HG03575 (cell line): ENCODE data around the gene DISC1.
"Not testable (repeated sequence)": the region's sequence is repeated elsewhere in the genome, so short reads cannot be mapped to it uniquely, and the experiment has no call there.

Experiments used
- ATAC-seq: cut with Tn5 transposase; IDR thresholded peaks from one replicate; pipeline ENCODE4 v1.9.1; 2021; ENCODE audit not compliant: unreplicated experiment, insufficient number of reproducible peaks, low FRiP score; ENCODE audit errors: extremely low read depth

The DISC1 gene

DNA sequence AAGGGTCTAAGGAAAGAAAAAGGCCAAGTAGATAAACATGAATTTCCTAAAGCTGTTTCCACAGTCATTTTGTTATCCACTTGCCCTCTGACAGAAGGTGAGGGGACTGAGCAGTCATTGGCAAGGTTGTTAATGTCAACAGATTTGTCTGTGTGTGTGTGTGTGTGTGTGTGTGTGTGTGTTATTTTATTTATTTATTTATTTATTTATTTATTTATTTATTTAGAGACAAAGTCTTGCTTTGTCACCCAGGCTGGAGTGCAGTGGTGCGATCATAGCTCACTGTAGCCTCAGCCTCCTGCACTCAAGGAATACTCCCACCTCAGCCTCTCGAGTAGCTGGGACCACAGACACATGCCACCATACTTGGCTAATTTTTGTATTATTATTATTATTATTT is 158.5 kb downstream of the DISC1 start:
- ATAC-seq = not testable (repeated sequence)

DNA sequence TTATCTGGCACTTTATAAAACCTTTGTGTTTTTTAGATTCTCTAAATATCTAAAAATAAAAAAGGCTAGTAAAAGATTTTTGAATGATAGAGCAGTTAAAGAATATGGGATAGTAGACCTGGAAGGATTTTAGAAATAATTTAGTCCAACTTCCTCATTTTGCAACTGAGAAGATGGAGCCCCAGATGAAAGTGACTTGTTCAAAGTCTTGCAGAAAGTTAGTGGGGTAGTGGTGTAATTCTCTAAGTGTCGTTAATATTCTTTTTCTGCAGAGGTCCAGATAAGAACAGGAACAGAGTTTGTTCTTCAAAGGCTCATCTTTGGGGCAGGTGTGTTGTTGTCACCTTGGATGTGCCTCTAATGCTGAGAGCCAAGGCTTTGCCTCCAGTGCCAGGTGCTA is 159.5 kb downstream of the DISC1 start:
- ATAC-seq = no peak

DNA sequence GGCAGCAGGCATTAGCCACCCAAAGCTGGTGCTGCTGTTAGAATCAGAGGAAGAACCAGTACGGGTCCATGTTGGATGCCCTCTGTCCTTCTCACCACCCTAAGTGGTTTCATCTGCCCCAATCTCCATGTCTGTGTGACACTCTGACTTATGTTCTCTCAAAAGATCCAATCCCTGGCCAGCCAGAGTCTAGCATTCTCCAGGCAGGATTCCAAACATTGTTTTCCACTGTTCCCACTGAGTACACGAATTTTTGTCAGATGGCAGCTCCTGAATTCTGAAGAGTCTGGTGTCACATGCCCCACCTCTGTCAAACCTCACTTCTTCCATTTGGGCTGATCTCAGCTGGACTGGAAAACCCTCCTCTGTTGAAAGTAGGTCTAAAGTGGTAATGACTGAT is 166.0 kb downstream of the DISC1 start:
- ATAC-seq = no peak

DNA sequence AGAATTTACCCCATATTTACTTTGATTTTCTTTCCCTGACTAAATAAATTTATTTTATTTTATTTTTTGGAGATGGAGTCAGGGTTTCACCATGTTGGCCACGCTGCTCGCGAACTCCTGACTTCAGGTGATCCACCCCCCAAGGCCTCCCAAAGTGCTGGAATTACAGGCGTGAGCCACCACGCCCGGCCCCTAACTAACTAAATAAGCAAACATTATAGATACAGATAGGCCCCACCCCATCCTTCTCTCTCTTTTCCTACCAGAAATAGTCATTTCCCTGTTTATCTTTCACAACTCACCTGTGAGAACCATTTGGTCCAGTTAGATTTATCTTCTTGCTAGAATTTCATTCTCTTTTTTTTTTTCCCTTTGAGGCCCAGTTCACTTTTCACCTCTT is 167.3 kb downstream of the DISC1 start:
- ATAC-seq = no peak

DNA sequence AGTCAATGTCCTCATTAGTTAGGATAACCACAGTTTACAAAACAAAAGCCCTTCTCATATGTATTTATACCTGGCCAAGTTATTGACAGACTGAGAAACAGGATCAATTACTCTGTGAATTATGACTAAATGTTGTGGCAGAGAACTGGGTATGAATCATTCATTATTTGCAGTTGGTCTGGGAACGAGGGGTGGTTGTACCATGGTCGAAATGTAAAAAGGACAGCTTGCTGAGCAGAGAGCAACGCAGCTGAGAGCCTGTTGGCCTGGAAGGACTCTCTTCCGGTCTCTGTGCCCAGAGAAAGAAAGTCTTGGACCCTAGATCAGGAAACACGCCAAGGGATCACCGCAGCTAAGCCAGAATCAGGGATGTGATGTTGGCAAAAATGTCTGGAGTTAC is 169.6 kb downstream of the DISC1 start:
- ATAC-seq = no peak

DNA sequence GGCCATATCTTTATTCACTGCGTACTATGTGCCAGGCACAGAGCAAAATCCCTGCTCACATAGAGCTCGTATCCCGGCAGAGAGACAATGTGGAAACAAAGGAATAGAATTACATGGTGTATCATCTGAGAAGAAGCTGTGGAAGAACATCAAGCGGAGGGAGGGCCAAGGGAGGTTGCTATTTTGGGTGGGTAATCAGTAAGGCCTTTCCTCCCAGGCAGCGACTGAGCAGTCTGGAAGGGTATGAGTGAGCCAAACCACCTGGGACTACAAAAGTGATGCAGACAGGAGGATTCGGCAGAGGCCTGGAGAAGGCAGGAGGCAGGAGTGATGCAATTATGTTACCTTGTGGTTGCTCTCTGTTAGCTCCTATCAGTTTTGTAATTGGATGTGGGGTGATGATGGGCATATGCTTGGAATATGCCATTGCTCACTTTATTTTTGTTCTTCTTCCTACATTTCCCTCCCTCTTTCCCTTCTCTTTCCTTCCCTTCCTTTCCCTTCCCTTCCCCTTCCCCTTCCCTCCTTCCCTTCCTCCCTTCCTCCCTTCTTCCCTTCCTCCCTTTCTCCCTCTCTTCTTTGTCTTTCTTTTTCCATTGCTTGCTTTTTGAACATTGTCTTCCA is 172.9 kb downstream of the DISC1 start:
- no peak for ATAC-seq

DNA sequence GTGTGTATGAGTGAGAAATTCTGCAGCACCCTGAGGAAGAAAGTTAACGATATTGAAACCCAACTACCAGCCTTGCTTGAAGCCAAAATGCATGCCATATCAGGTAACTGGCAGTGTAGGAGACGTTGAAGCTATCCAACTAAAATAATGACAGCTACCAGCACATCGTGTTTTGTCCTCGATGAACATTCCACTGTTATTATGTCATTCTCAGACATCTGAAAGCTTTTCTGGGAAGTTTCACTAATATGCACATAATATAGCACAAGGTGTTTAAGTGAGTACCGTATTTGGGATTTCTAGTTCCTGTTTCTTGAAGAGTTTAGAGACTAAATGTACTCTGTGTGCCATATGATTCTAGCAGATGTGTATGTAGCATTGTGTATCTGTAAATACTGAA is 173.5 kb downstream of the DISC1 start:
- ATAC-seq = no peak

DNA sequence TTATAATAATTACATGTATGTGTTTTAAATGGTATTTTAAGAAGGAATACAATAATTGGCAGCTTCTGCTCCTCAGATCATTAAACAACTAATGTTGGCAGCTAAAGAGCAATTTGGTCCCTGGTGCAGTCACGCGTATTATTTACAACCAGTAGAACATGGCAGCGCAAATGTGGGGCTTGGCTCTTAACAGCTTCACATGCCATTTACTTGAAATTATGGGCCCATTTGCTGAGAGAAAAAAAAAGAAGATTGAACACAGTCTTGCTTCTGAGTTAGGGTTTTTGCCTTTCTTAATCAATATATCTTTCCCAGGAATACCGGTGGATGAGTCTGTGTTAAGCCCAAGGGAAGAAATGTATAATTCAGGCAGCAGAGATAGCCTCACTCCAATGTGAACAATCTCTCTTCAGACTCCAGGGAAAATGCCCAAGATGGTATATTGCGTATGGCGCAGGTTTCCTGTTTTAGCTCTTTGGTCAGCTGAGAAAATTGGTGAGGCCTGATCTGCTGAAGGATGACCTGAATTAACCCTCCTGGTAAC is 174.5 kb downstream of the DISC1 start:
- no peak for ATAC-seq

DNA sequence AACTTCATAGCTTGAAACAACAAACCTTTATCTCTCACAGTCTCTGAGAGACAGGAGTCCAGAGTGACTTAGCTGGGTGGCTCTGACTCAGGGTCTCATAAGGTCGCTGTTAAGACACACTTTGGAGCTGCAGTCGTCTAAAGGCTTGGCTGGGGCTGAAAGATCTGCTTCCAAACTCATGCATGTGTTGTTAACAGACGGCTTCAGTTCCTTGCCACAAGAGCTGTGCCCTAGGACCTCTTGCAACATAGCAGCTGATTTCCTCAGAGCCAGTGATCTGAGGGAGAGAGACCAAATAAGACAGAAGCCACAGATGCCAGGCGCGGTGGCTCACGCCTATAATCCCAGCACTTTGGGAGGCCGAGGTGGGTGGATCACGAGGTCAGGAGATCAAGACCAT is 176.8 kb downstream of the DISC1 start:
- no peak for ATAC-seq

DNA sequence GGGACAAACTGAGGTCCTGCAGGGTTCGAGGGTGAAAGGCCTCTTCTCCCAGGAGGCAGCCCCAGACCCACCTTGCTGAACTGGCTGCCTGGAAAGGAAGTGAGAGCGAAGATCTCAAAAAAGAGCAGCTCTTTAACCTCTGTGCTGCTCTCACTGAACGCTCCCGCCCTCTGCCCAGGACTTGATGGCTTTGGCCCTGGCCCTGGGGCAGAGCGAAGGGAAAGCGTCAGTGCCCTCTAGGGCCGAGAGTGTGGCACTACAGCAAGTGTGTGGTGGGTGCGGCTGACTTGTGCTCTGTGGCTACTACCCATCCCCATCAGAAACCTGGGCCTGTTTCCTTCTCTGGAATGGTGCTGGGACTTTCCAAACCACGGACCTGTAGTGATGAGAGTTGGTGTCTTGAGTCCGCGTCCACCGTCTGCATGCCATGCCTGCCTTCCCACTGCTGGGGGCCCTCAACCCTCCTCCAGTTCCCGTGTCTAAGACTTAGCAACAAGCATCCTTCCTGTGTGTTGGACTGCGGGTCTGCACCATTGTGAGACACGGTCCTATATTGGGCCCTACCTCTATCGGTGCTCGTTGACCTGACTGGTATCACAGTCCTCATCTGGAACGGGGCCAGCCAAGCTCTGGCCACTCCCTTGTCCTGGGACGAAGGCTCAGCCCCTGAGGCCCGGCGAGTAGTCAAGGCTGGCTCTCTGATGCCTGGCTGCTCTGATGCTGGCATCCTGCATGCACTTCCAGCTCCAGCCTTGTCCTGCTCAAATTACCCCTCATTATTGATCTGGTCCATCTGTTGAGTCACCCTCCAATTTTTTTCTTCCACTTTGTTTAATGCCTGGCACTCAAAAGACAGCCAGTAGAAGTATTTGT is 180.3 kb downstream of the DISC1 start:
- ATAC-seq = no peak

DNA sequence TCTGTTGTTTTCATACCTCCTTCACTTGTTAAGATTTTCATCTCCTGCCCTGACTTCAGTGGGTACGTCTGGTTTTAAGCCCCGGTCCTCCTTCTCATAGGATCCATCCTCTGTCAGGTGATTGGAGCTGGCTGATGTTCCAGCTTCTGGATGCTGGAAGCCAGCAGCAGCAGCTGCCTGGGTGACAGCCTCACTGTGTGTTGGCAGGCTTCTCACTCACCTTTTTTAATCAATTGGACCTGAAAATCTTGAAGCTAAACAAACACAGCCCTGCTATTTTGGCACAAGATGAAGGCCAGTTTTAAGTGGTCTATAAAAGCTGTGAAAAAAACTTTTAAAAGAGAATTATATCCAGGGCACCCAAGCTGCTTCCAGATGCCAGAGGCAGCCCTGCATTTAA is 181.0 kb downstream of the DISC1 start:
- ATAC-seq = no peak

DNA sequence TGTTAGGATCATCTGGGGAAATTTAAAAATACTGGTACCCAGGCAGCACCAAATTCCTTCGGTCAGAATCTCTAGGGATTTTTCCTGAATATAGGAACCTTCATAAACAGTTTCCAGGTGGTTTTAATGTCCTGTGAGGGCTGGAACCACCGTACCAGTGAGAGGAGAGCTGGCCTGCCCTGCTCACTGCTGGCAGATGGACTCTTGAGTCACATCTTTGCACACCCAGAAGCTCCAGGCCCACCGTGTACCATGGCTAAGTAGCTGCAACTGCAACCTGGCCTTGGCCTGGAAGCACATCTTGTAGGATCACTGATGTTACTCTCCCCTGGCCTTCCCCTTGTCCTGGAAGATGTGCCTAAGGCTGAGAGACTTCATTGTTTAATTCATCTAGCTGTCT is 181.5 kb downstream of the DISC1 start:
- no peak for ATAC-seq

DNA sequence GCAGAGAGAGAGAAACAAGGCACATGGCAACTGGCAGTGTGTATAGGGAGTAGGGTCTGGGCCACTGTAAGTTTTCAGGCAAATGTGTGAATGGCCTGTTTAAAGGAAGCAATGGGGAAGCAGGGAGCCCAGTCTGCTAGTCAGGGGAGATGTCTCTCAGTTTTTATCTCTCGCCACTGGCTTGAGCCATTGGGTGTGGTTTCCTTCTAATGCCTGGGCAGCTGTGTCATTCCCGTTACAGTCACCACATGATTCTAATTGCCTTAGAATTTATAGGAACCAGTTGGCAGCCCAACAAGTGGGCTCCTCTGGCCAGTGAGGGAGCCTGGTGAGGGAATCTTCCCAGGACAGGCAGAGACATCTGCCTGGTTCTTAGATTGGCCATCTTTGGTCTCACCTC is 182.4 kb downstream of the DISC1 start:
- ATAC-seq = no peak

DNA sequence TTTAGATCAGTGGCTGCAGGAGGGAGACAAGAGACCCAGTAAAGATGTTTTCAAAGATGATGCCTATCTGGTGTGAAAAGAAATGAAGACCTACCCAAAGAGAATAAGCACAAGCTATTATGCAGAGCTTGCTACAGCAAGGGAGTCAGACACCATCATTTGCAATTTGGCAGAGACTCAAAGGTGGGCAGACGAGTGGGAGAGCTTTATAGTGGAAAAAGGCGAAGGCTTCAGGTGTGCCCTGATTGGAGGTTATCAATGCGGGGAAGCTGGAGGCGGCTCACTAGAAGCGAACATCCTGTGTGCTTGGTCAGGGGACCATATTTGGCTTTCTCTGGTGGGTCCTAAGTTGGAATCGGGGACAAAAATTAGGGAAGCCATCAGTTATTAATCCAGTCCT is 183.8 kb downstream of the DISC1 start:
- no peak for ATAC-seq

DNA sequence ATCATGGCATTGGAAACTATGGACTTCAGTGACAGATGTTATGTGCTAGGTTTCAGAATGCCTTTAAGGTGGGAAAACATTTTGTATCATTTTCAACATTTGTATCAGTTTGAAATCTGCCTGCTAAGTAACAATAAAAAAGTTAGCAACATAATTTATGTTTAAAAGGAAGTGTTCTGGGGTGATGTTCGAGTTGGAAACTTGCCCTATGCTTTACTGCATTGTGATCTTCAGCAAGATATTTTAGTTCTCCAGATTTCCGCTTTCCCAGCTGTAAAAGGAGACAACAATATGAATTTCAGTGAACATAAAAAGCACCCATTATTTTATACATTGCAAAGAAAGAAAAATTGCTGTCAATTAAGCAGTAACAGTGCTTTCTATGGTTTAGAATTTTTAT is 187.4 kb downstream of the DISC1 start:
- no peak for ATAC-seq

DNA sequence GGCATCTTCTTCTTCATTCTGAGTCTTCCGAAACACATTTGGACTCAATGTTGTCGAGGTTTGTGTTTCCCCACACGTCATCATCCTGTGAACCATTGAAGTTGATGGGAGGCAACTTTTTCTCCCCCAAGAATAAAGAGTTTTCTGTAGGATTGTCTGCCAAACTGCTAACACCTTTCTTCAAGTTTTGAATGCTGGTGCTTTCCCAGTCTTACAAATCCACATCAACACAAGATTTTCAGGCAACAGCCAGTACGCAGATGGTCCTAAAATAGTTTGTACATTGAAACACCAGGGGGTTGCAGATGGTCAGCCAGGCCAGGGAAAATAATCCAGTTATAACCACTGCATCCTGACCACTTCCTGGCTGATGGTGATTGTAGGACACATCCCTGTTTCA is 187.9 kb downstream of the DISC1 start:
- ATAC-seq = no peak

DNA sequence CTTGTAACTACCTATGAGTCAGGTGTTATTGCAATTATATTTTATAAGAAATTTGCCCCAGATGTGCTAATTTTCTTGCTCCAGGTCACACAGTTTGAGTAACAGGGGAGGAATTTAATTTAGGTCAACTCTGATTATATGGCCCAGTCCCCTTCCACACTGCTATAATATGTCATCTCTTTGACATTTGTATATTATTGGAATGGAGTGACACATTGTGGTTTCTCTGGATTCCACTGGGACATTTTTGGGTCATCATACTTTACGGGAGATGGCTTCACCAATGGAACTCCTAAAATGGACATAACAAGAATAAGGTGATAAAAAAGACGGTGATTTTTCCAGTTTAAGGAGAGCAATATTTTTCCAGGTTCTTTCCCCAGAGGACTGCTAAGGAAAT is 191.2 kb downstream of the DISC1 start:
- no peak for ATAC-seq

DNA sequence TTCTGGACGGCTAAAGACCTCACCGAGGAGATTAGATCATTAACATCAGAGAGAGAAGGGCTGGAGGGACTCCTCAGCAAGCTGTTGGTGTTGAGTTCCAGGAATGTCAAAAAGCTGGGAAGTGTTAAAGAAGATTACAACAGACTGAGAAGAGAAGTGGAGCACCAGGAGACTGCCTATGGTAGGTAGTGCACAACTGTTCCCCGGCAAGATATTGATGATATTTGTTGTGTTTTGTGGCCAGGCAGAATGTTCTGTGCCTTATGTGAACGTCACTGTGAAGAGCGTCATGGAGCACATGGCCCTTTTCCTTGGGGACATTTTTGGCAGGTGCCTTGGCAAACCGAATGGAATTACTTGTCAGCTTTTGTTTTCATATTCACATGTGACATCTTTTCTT is 191.7 kb downstream of the DISC1 start:
- no peak for ATAC-seq

DNA sequence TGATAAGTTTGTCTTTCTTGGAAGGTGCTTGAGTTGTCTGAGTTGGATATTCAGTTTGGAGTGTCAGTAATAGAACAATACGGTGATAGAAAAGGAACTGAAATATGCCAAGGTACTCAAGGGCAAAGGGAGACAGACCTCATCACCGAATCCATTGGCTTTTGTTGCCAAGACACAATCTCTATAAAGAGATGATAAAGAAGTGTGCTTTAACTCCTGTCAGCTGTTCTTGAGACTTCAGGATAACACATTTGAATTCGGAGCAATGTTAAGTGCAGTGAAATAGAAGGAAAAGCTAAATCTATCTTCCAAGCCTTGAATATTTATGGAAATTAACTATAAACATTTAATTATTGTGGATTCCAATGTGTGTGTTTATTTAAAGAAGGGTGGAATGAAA is 194.7 kb downstream of the DISC1 start:
- no peak for ATAC-seq

DNA sequence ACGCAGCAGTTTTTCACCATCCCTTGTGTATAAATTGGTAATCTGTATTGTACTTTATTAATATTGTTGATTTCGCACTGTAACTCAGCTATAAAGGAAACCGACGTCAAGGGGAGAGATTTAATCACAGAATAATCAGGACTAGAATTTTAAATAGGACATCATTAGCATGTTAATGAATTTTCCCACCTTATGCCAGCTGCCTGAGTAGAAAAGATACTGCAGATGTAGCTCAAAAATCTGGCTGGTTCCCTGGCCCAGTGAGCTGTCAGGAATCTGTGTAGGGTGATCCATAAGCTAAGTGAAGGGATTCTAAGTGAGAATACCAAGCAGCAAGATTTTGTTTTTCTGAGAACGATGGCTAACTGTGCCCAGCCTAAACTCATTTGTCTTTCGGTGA is 195.5 kb downstream of the DISC1 start:
- ATAC-seq = no peak
